ENCODE data around the gene RLF.

RLF gene

GRCh38 chr1:40240390-40240789, 79.2 kb downstream of the RLF start:
- no peak overlapping the region for H3K27ac ChIP-seq (ENCODE audit: low read length)

DNA sequence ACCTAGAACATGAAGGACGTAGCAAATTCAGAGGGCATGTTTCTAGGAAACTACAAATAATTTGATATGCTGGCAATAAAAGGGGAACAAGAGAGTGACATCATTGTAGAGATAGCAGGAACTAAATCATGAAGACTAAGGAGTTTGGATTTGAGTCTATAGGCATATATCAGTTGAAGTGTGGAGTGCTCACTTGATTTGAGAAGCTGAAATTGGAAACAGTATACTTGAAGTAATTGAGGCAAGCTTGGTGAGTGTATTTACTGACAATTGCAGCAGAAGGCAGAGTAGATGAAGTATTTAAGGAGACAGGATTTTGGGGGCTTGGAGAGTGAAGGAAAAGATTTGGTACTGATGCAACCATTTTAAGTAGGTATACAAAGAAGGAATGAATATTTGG, 80.2 kb downstream of the RLF start:
- Histone ChIP-seq H3K27me3 (ENCODE audit: control insufficient read depth, insufficient read depth, low read length) (no peaks in the 10 kb centered on the region), H3K36me3 (ENCODE audit: control insufficient read depth, insufficient read depth, low read length) (peaks cover 10% of the 10 kb centered on the region; the same call in 1 of the 2 replicates), H3K4me1 (ENCODE audit: control insufficient read depth, insufficient read depth, low read length) (no peaks in the 10 kb centered on the region), H3K9me3 (ENCODE audit: control insufficient read depth, insufficient read depth, low read length) (no peaks in the 10 kb centered on the region), H3K27ac (ENCODE audit: low read length) (no peak overlapping the region), H3K4me3 (ENCODE audit: low read length) (no peak overlapping the region)
- no peak for DNase-seq (ENCODE audit: low read depth, low spot score)
- WGBS (ENCODE audit: insufficient coverage, insufficient read length): no CpG with 5 or more reads among the region's 1 CpG

More at GRCh38 chr1:40240390-40240789, 79.2 kb downstream of the RLF start:
- Histone ChIP-seq H3K4me3 (ENCODE audit: low read length) (no peak overlapping the region), H3K4me1 (ENCODE audit: control insufficient read depth, insufficient read depth, low read length) (no peaks in the 10 kb centered on the region), H3K9me3 (ENCODE audit: control insufficient read depth, insufficient read depth, low read length) (no peaks in the 10 kb centered on the region), H3K27me3 (ENCODE audit: control insufficient read depth, insufficient read depth, low read length) (no peaks in the 10 kb centered on the region), H3K36me3 (ENCODE audit: control insufficient read depth, insufficient read depth, low read length) (peaks cover 10% of the 10 kb centered on the region; the same call in 1 of the 2 replicates)
- no CpG with 5 or more reads among the region's 2 CpGs for WGBS (ENCODE audit: insufficient coverage, insufficient read length)
- no peak for DNase-seq (ENCODE audit: low read depth, low spot score)

DNA sequence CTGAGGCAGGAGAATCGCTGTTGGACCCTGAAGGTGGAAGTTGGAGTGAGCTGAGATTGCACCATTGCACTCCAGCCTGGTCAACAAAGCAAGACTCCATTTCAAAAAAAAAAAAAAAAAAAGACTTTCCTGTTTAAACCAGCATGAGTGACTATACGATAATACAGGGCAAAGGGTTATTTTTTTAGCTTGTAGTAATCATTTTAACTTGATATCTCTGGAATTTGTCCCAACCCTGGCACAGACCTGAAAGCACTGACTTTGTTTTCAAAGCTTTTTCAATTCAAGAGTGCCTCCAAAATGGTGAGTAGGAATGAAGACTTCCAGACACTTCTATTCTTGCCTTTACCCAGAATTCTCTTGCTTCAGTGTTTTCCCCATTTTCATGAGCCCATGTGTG, 82.2 kb downstream of the RLF start:
- no peaks in the 10 kb centered on the region for H3K4me1 ChIP-seq (ENCODE audit: control insufficient read depth, insufficient read depth, low read length)
- H3K27ac ChIP-seq (ENCODE audit: low read length): no peak overlapping the region
- no peak overlapping the region for H3K4me3 ChIP-seq (ENCODE audit: low read length)
- H3K9me3 ChIP-seq (ENCODE audit: control insufficient read depth, insufficient read depth, low read length): no peaks in the 10 kb centered on the region
- WGBS (ENCODE audit: insufficient coverage, insufficient read length): no CpG with 5 or more reads among the region's 2 CpGs
- no peaks in the 10 kb centered on the region for H3K27me3 ChIP-seq (ENCODE audit: control insufficient read depth, insufficient read depth, low read length)
- DNase-seq (ENCODE audit: low read depth, low spot score): no peak
- H3K36me3 ChIP-seq (ENCODE audit: control insufficient read depth, insufficient read depth, low read length): no peaks in the 10 kb centered on the region

GRCh38 chr1:40244138-40244744, 83.1 kb downstream of the RLF start:
- Histone ChIP-seq H3K9me3 (ENCODE audit: control insufficient read depth, insufficient read depth, low read length) (no peaks in the 10 kb centered on the region), H3K4me1 (ENCODE audit: control insufficient read depth, insufficient read depth, low read length) (no peaks in the 10 kb centered on the region), H3K27me3 (ENCODE audit: control insufficient read depth, insufficient read depth, low read length) (no peaks in the 10 kb centered on the region), H3K4me3 (ENCODE audit: low read length) (no peak overlapping the region), H3K36me3 (ENCODE audit: control insufficient read depth, insufficient read depth, low read length) (no peaks in the 10 kb centered on the region), H3K27ac (ENCODE audit: low read length) (no peak overlapping the region)
- DNase-seq (ENCODE audit: low read depth, low spot score): no peak
- WGBS (ENCODE audit: insufficient coverage, insufficient read length): no CpG with 5 or more reads among the region's 4 CpGs

DNA sequence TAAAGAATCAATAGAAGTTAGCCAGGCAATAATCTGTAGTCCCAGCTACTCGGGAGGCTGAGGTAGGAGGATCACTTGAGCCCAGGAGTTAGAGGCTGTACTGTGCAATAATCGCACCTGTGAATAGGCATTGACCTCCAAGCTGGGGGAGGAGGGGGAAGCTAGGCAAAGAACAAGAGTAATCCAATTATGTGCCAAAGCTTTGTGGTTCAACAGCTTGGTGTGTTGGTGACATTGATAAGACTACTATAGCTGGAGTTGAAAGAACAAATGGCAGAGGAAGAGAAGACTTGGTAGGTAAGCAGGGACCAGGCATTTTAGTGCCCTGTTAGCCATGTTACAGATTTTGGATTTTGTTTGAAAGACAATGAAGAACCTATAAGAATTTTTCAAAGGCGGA, 84.5 kb downstream of the RLF start:
- H3K4me1 ChIP-seq (ENCODE audit: control insufficient read depth, insufficient read depth, low read length): no peaks in the 10 kb centered on the region
- whole genome bisulfite sequencing (ENCODE audit: insufficient coverage, insufficient read length): no CpG with 5 or more reads among the region's 3 CpGs
- H3K27ac ChIP-seq (ENCODE audit: low read length): no peak overlapping the region
- H3K4me3 ChIP-seq (ENCODE audit: low read length): no peak overlapping the region
- H3K36me3 ChIP-seq (ENCODE audit: control insufficient read depth, insufficient read depth, low read length): no peaks in the 10 kb centered on the region
- no peak for DNase-seq (ENCODE audit: low read depth, low spot score)
- no peaks in the 10 kb centered on the region for H3K27me3 ChIP-seq (ENCODE audit: control insufficient read depth, insufficient read depth, low read length)
- no peaks in the 10 kb centered on the region for H3K9me3 ChIP-seq (ENCODE audit: control insufficient read depth, insufficient read depth, low read length)

- no peak for DNase-seq (ENCODE audit: low read depth, low spot score)
- H3K36me3 ChIP-seq (ENCODE audit: control insufficient read depth, insufficient read depth, low read length): no peaks in the 10 kb centered on the region
- H3K4me3 ChIP-seq (ENCODE audit: low read length): no peak within 1 kb of the TSS
- no CpG with 5 or more reads among the region's 1 CpG for WGBS (ENCODE audit: insufficient coverage, insufficient read length)
- H3K27me3 ChIP-seq (ENCODE audit: control insufficient read depth, insufficient read depth, low read length): no peaks in the 10 kb centered on the region
- no peaks in the 10 kb centered on the region for H3K4me1 ChIP-seq (ENCODE audit: control insufficient read depth, insufficient read depth, low read length)
- no peak within 1 kb of the TSS for H3K27ac ChIP-seq (ENCODE audit: low read length)
- H3K9me3 ChIP-seq (ENCODE audit: control insufficient read depth, insufficient read depth, low read length): no peaks in the 10 kb centered on the region
These were observed 86.5 kb downstream of the RLF start, which contains the start of gene TMCO2 for GRCh38 chr1:40247655-40248054. TMCO2 (plus strand) TSS chr1:40247937; CDS start chr1:40247994, 57 bp downstream.

GRCh38 chr1:40248412-40248811, 87.2 kb downstream of the RLF start:
- no peak for DNase-seq (ENCODE audit: low read depth, low spot score)
- Histone ChIP-seq H3K4me3 (ENCODE audit: low read length) (no peak overlapping the region), H3K36me3 (ENCODE audit: control insufficient read depth, insufficient read depth, low read length) (no peaks in the 10 kb centered on the region), H3K27me3 (ENCODE audit: control insufficient read depth, insufficient read depth, low read length) (no peaks in the 10 kb centered on the region), H3K4me1 (ENCODE audit: control insufficient read depth, insufficient read depth, low read length) (no peaks in the 10 kb centered on the region), H3K27ac (ENCODE audit: low read length) (no peak overlapping the region), H3K9me3 (ENCODE audit: control insufficient read depth, insufficient read depth, low read length) (no peaks in the 10 kb centered on the region)

GRCh38 chr1:40251456-40251855, 90.3 kb downstream of the RLF start:
- no peak overlapping the region for H3K27ac ChIP-seq (ENCODE audit: low read length)

DNA sequence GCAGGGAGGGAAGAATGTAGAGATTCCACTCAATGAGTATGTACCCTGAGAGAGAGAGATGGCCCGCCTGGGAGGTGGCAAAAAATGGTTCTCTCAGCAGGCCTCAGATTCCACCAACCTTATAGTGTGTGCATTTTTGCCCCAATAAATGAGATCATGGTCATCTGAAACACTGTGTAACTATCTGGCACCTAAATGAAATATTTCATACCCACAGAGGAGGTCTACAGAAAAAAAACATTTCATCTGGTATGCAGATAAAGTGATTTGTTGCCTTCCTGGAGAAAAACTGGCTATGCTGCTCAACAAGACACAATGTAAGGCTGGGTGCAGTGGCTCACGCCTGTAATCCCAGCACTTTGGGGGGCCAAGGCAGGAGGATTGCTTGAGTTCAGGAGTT, 91.4 kb downstream of the RLF start:
- no CpG with 5 or more reads among the region's 2 CpGs for WGBS (ENCODE audit: insufficient coverage, insufficient read length)
- H3K4me3 ChIP-seq (ENCODE audit: low read length): no peak overlapping the region
- DNase-seq (ENCODE audit: low read depth, low spot score): no peak
- H3K27me3 ChIP-seq (ENCODE audit: control insufficient read depth, insufficient read depth, low read length): no peaks in the 10 kb centered on the region
- no peak overlapping the region for H3K27ac ChIP-seq (ENCODE audit: low read length)
- no peaks in the 10 kb centered on the region for H3K9me3 ChIP-seq (ENCODE audit: control insufficient read depth, insufficient read depth, low read length)
- no peaks in the 10 kb centered on the region for H3K4me1 ChIP-seq (ENCODE audit: control insufficient read depth, insufficient read depth, low read length)
- no peaks in the 10 kb centered on the region for H3K36me3 ChIP-seq (ENCODE audit: control insufficient read depth, insufficient read depth, low read length)

More at GRCh38 chr1:40251456-40251855, 90.3 kb downstream of the RLF start:
- Histone ChIP-seq H3K27me3 (ENCODE audit: control insufficient read depth, insufficient read depth, low read length) (no peaks in the 10 kb centered on the region), H3K4me1 (ENCODE audit: control insufficient read depth, insufficient read depth, low read length) (no peaks in the 10 kb centered on the region), H3K9me3 (ENCODE audit: control insufficient read depth, insufficient read depth, low read length) (no peaks in the 10 kb centered on the region), H3K36me3 (ENCODE audit: control insufficient read depth, insufficient read depth, low read length) (no peaks in the 10 kb centered on the region), H3K4me3 (ENCODE audit: low read length) (no peak overlapping the region)
- WGBS (ENCODE audit: insufficient coverage, insufficient read length): no CpG with 5 or more reads among the region's 4 CpGs
- no peak for DNase-seq (ENCODE audit: low read depth, low spot score)

DNA sequence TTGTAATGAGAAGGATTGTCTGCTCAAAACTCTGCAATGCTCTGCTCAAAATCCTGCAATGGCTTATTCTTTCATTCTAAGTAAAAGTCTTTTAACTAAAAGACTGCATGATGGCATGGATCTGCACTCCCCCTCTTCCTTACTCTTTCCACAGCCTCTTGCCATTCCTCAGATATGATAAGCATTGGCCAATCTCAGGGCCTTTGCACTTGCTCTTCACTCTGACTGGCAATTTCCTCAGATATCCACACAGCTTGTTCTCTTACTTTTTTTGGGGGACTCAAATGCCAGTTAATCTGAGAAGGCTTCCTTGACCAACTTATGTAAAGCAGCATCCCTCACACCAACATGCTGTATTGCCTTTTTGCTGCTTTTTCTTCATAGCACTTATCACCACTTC, 94.0 kb downstream of the RLF start:
- Histone ChIP-seq H3K4me3 (ENCODE audit: low read length) (no peak overlapping the region), H3K4me1 (ENCODE audit: control insufficient read depth, insufficient read depth, low read length) (no peaks in the 10 kb centered on the region), H3K36me3 (ENCODE audit: control insufficient read depth, insufficient read depth, low read length) (0 out of 2 replicates have a peak, but pooled peaks cover 1% of the 10 kb centered on the region), H3K27ac (ENCODE audit: low read length) (no peak overlapping the region), H3K27me3 (ENCODE audit: control insufficient read depth, insufficient read depth, low read length) (no peaks in the 10 kb centered on the region), H3K9me3 (ENCODE audit: control insufficient read depth, insufficient read depth, low read length) (no peaks in the 10 kb centered on the region)
- DNase-seq (ENCODE audit: low read depth, low spot score): no peak

DNA sequence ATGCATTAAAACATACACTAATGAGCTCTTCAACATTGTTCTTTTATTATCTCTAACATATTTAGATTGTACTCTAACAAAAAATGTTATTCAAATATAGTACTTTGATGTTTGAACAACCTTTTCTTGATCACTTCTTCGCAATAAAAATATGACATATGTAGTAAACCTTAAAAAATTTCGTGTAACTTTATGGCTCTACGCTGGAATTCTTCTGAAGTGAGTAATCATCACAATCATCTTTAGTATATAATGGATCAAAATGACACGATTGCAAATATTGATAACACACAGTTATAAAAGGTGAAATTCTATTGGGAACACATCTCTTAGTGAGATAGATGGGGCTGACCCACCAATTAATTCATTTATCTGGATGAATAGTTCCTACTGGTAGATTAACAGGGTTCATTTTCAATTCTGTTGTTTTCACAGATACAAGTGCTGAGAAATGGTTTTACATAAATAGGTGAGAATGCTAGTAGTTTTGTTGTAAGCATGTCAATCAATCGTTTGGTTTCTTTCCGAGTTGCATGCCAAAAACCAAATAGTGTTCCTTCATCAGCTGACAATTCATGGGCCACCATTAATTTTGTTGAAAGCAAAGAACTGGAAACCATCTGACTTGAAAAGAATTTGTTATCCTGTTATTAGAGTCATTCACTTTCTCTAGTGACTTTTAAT, 95.4 kb downstream of the RLF start:
- DNase-seq (ENCODE audit: low read depth, low spot score): no peak
- Histone ChIP-seq H3K27me3 (ENCODE audit: control insufficient read depth, insufficient read depth, low read length) (no peaks in the 10 kb centered on the region), H3K4me1 (ENCODE audit: control insufficient read depth, insufficient read depth, low read length) (no peaks in the 10 kb centered on the region), H3K36me3 (ENCODE audit: control insufficient read depth, insufficient read depth, low read length) (peaks cover 9% of the 10 kb centered on the region; the same call in 1 of the 2 replicates), H3K4me3 (ENCODE audit: low read length) (peak overlapping the region; percentile 8; the same call in 1 of the 2 replicates), H3K9me3 (ENCODE audit: control insufficient read depth, insufficient read depth, low read length) (no peaks in the 10 kb centered on the region), H3K27ac (ENCODE audit: low read length) (no peak overlapping the region)
- no CpG with 5 or more reads among the region's 6 CpGs for WGBS (ENCODE audit: insufficient coverage, insufficient read length)

All from iPS DF 6.9 (cell line).